ENCODE measurements around the gene CDK14. TPM values are rescaled to one million over a fixed set of nuclear protein-coding genes. Genes with fewer than 3 reads are reported as not detected.

CDK14 gene
- total RNA-seq, 2 donors from 2014 or later = 8.7 to 13.4 TPM

DNA sequence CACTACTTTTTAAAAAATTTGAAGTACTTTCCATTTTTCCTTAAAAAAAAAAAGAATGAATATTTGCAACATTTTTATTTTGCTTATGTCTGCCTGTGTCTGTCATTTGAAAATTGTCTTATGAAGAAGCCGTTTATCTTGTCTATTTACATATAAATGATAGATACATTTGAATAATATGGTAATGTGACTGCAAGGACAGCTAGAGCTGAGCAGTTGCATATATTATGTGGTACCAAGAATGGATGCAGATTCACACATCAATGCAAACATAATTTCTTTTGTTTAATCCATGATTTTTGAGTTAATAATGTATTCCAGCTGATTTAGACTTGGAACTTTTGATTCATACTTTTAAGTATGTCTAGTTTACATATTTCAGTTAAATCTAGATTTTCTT lies 268.0 kb downstream of the CDK14 start:
- Histone ChIP-seq H3K9me3 (ENCODE audit: control insufficient read depth, low read length) (no peaks in the 10 kb centered on the region), H3K27me3 (ENCODE audit: control insufficient read depth, insufficient read depth, low read length, poor library complexity, severe bottlenecking) (no peaks in the 10 kb centered on the region), H3K27ac (ENCODE audit: low read depth, low read length) (no peak overlapping the region), H3K36me3 (ENCODE audit: control insufficient read depth, insufficient read depth, low read length) (no peaks in the 10 kb centered on the region), H3K9ac (ENCODE audit: extremely low read depth, low read length, poor library complexity, severe bottlenecking) (no peak overlapping the region), H3K4me3 (ENCODE audit: low read length) (no peak overlapping the region), H3K4me1 (ENCODE audit: control insufficient read depth, insufficient read depth, low read length) (no peaks in the 10 kb centered on the region)
- WGBS, 2 experiments (ENCODE audit: insufficient coverage in 1 of 2, insufficient read length in 1 of 2) = 83% methylated on average over 1 of the region's 1 CpG; no CpG with 5 or more reads in 1 of the 2 experiments
- Mint-ChIP-seq H3K9me3 (no peaks in the 10 kb centered on the region), H3K4me1 (no peaks in the 10 kb centered on the region), H3K27ac (no peak overlapping the region), H3K4me3 (no peak overlapping the region), H3K27me3 (ENCODE audit: insufficient read depth) (no peaks in the 10 kb centered on the region), H3K36me3 (ENCODE audit: low read depth) (no peaks in the 10 kb centered on the region)
- DNase-seq = no peak
- no peak for TF ChIP-seq CTCF (conservative IDR thresholded peaks at IDR 0.05)

GRCh38 chr7:90869335-90869734 lies 273.2 kb downstream of the CDK14 start:
- Mint-ChIP-seq H3K27me3 (ENCODE audit: insufficient read depth) (no peaks in the 10 kb centered on the region), H3K9me3 (no peaks in the 10 kb centered on the region), H3K4me1 (no peaks in the 10 kb centered on the region), H3K27ac (no peak overlapping the region), H3K36me3 (ENCODE audit: low read depth) (no peaks in the 10 kb centered on the region), H3K4me3 (no peak overlapping the region)
- Histone ChIP-seq H3K4me3 (ENCODE audit: low read length) (no peak overlapping the region), H3K36me3 (ENCODE audit: control insufficient read depth, insufficient read depth, low read length) (no peaks in the 10 kb centered on the region), H3K9me3 (ENCODE audit: control insufficient read depth, low read length) (no peaks in the 10 kb centered on the region), H3K27ac (ENCODE audit: low read depth, low read length) (no peak overlapping the region), H3K4me1 (ENCODE audit: control insufficient read depth, insufficient read depth, low read length) (no peaks in the 10 kb centered on the region), H3K27me3 (ENCODE audit: control insufficient read depth, insufficient read depth, low read length, poor library complexity, severe bottlenecking) (no peaks in the 10 kb centered on the region), H3K9ac (ENCODE audit: extremely low read depth, low read length, poor library complexity, severe bottlenecking) (no peak overlapping the region)
- no peak for DNase-seq
- TF ChIP-seq CTCF (conservative IDR thresholded peaks at IDR 0.05) = no peak
- 92 to 100% methylated on average over 1 of the region's 1 CpG for WGBS, 2 experiments (ENCODE audit: insufficient coverage in 1 of 2, insufficient read length in 1 of 2)

DNA sequence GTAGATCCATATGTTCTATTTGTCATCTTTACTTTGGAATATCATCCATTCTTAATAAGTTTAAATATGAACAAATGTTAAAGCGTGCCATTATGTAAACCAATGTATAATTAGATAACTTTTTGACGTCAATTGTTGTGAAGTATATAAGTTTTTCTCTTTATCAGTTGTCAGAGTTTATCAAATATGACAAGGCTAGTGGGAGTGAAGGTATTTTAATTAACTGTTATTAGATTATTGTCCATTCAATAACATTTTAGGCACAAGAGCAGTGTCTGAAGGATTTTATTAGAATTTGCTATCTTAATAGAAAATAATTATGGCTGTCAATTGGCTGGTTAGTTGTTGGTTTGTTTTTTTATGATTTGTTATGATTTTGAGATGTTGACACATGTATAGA lies 280.6 kb downstream of the CDK14 start:
- TF ChIP-seq CTCF (conservative IDR thresholded peaks at IDR 0.05) = no peak
- no peaks in the 10 kb centered on the region for H3K36me3 ChIP-seq (ENCODE audit: control insufficient read depth, insufficient read depth, low read length)
- Mint-ChIP-seq H3K36me3 (ENCODE audit: low read depth) (no peaks in the 10 kb centered on the region), H3K4me1 (no peaks in the 10 kb centered on the region), H3K27me3 (ENCODE audit: insufficient read depth) (no peaks in the 10 kb centered on the region), H3K9me3 (no peaks in the 10 kb centered on the region), H3K4me3 (no peak overlapping the region), H3K27ac (no peak overlapping the region)
- 98% methylated on average over 2 of the region's 2 CpGs; no CpG with 5 or more reads in 1 of the 2 experiments for WGBS, 2 experiments (ENCODE audit: insufficient coverage in 1 of 2, insufficient read length in 1 of 2)
- H3K9ac ChIP-seq (ENCODE audit: extremely low read depth, low read length, poor library complexity, severe bottlenecking) = no peak overlapping the region
- H3K4me3 ChIP-seq (ENCODE audit: low read length) = no peak overlapping the region
- no peaks in the 10 kb centered on the region for H3K4me1 ChIP-seq (ENCODE audit: control insufficient read depth, insufficient read depth, low read length)
- peaks cover 9% of the 10 kb centered on the region for H3K9me3 ChIP-seq (ENCODE audit: control insufficient read depth, low read length)
- H3K27ac ChIP-seq (ENCODE audit: low read depth, low read length) = no peak overlapping the region
- DNase-seq = no peak
- H3K27me3 ChIP-seq (ENCODE audit: control insufficient read depth, insufficient read depth, low read length, poor library complexity, severe bottlenecking) = no peaks in the 10 kb centered on the region
